GM23248 (cell line): ENCODE data around the gene NOTO. TPM values are rescaled to one million over a fixed set of nuclear protein-coding genes. Genes with fewer than 3 reads are reported as not detected.

Experiments used
- DNase-seq: peaks from one replicate; pipeline ENCODE4 v3.0.0-alpha.2; 2015
- H2AFZ ChIP-seq: fragments of 200-600 bp; sonication (generic); 2 replicates; pipeline ENCODE4 v1.6.1; 2016; ENCODE audit warnings: antibody characterized with exemption
- H3F3A ChIP-seq: fragments of 200-600 bp; sonication (generic); 2 replicates; pipeline ENCODE4 v1.6.1; 2016; ENCODE audit warnings: mild to moderate bottlenecking, antibody characterized with exemption, mixed run types; ENCODE audit not compliant: insufficient read depth
- H3K27ac ChIP-seq: fragments of 200-600 bp; sonication (generic); 2 replicates; pipeline ENCODE4 v1.5.1; 2016; ENCODE audit warnings: mild to moderate bottlenecking
- H3K27me3 ChIP-seq: fragments of 200-600 bp; sonication (generic); replicated peaks from 2 replicates; pipeline ENCODE4 v1.6.1; 2016; ENCODE audit warnings: mild to moderate bottlenecking; ENCODE audit not compliant: insufficient read depth
- H3K36me3 ChIP-seq: fragments of 200-600 bp; sonication (generic); 2 replicates; pipeline ENCODE4 v1.6.1; 2016; ENCODE audit warnings: low read depth, mild to moderate bottlenecking
- H3K4me1 ChIP-seq: fragments of 200-600 bp; sonication (generic); 2 replicates; pipeline ENCODE4 v1.6.1; 2016; ENCODE audit warnings: mild to moderate bottlenecking; ENCODE audit not compliant: insufficient read depth
- H3K4me2 ChIP-seq: fragments of 200-600 bp; sonication (generic); one replicate; pipeline ENCODE4 v1.6.1; 2016; ENCODE audit warnings: mild to moderate bottlenecking; ENCODE audit not compliant: unreplicated experiment
- H3K4me3 ChIP-seq: fragments of 200-600 bp; sonication (generic); 2 replicates; pipeline ENCODE4 v1.5.1; 2016; ENCODE audit warnings: mild to moderate bottlenecking
- H3K79me2 ChIP-seq: fragments of 200-600 bp; sonication (generic); 2 replicates; pipeline ENCODE4 v1.6.1; 2016; ENCODE audit warnings: mild to moderate bottlenecking; ENCODE audit not compliant: insufficient read depth
- H3K9ac ChIP-seq: fragments of 200-600 bp; sonication (generic); 2 replicates; pipeline ENCODE4 v1.6.1; 2016; ENCODE audit warnings: mild to moderate bottlenecking
- H3K9me2 ChIP-seq: fragments of 200-600 bp; sonication (generic); 2 replicates; pipeline ENCODE4 v1.6.1; 2016; ENCODE audit warnings: mixed run types, mild to moderate bottlenecking, moderate library complexity; ENCODE audit not compliant: insufficient read depth
- H3K9me3 ChIP-seq: fragments of 200-600 bp; sonication (generic); one replicate; pipeline ENCODE4 v1.6.1; 2017; ENCODE audit warnings: low read depth
- H4K20me1 ChIP-seq: fragments of 200-600 bp; sonication (generic); 2 replicates; pipeline ENCODE4 v1.6.0; 2016; ENCODE audit not compliant: insufficient read depth
- EZH2 ChIP-seq: fragments of 200-600 bp; sonication (generic); IDR thresholded peaks from 2 replicates; pipeline ENCODE4 v1.6.1; 2018; ENCODE audit warnings: antibody characterized with exemption, mild to moderate bottlenecking; ENCODE audit not compliant: insufficient read depth, poor library complexity, severe bottlenecking
- EZH2phosphoT487 ChIP-seq: fragments of 200-600 bp; sonication (generic); IDR thresholded peaks from 2 replicates; pipeline ENCODE4 v1.6.1; 2018; ENCODE audit warnings: antibody characterized with exemption, moderate library complexity, mild to moderate bottlenecking, low read depth; ENCODE audit not compliant: insufficient read depth
- WGBS, 2 experiments: methylation state at CpG; one replicate each; pipeline ENCODE4 v1.1.6; 2015 to 2017; ENCODE audit warnings: low lambda C conversion rate in 2 of 2, low coverage in 1 of 2; ENCODE audit errors: missing lambda C conversion rate in 2 of 2; 5-methylcytosine and 5-hydroxymethylcytosine counted together
- in situ Hi-C: fragments of 300-500 bp; cut with MboI; formaldehyde crosslinking; loops from 2 replicates; pipeline ENCODE4 v1.15.0; 2020
- polyA plus RNA-seq: library from polyadenylated mRNA; unstranded; fragments of >200 nt; fragmentation: Nextera tagmentation; extraction: Ambion mirVana; gene quantifications from 2 replicates; pipeline ENCODE4 v1.2.1, GENCODE V29; 2016
- total RNA-seq: library from RNA; depleted of rRNA; stranded (reverse); fragments of >200 nt; shearing (Covaris generic); gene quantifications from 2 replicates; pipeline ENCODE4 v1.2.3, GENCODE V29; 2014

NOTO gene
- total and polyA plus RNA-seq, 2 experiments from 2014 or later = not detected

DNA sequence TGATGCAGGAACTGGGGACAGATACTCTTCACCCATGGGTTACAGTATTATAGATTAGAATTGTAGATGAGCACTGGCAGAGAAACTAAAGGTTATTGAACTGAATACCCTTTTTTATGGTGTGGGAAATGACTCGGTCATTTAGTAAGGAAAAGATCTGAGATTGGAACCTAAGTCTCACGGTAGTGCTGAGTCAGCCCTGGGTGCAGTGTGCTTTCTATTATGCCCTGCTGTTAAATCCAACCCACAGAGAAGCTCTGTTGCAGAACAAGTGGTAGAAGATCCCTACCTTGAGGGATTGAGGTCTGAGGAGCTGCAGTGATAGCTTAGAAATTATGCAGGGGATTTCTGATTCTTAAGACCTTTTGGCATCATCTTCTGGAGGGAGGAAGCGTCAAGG is 44.5 kb downstream of the NOTO start:
- TF ChIP-seq EZH2phosphoT487 = no peak
- TF ChIP-seq EZH2 = no peak
- H2AFZ ChIP-seq = no peak overlapping the region
- no peaks in the 10 kb centered on the region for H3K9me3 ChIP-seq
- H4K20me1 ChIP-seq = peaks cover 7% of the 10 kb centered on the region
- H3K4me3 ChIP-seq = no peak overlapping the region
- H3K9me2 ChIP-seq = no peaks in the 10 kb centered on the region
- H3K4me2 ChIP-seq = no peak overlapping the region
- peaks cover 75% of the 10 kb centered on the region for H3K36me3 ChIP-seq
- H3K4me1 ChIP-seq = peaks cover 11% of the 10 kb centered on the region
- no peak overlapping the region for H3K27ac ChIP-seq
- WGBS, 2 experiments = 65 to 67% methylated on average over 3 of the region's 3 CpGs
- in situ Hi-C loops = no loop called here
- no peak overlapping the region for H3K9ac ChIP-seq
- peaks cover 13% of the 10 kb centered on the region; the same call in 1 of the 2 replicates for H3F3A ChIP-seq
- H3K79me2 ChIP-seq = peaks cover 51% of the 10 kb centered on the region
- DNase-seq = peak; percentile 22
- H3K27me3 ChIP-seq = no peaks in the 10 kb centered on the region

DNA sequence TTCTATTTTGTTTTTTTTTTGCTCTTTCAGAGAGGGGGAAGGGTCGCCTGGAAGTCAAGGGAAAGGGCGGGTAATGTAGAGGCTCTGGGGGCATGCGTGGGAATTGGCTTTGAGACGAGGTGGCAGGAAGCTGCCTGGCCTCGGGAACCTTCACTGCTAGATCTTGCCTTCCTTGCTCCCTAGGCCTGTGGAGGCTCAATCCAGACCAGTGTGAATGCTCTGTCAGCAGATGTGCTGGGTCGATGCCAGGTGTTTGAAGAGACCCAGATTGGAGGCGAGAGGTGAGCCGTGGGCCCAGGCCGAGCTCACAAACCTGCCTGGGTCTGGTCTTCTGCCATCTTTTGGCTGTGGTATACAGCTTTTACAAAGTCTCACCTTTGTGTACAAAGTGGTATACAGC is 47.3 kb downstream of the NOTO start:
- Histone ChIP-seq H4K20me1 (peaks cover 7% of the 10 kb centered on the region; the same call in 1 of the 2 replicates), H3K4me2 (no peak overlapping the region), H3K4me3 (no peak overlapping the region), H3K4me1 (no peaks in the 10 kb centered on the region), H3K27ac (no peak overlapping the region), H3F3A (peaks cover 1% of the 10 kb centered on the region), H2AFZ (no peak overlapping the region), H3K9me2 (no peaks in the 10 kb centered on the region), H3K79me2 (peaks cover 25% of the 10 kb centered on the region), H3K9me3 (no peaks in the 10 kb centered on the region), H3K27me3 (no peaks in the 10 kb centered on the region), H3K9ac (no peak overlapping the region), H3K36me3 (peaks cover 77% of the 10 kb centered on the region)
- WGBS, 2 experiments = 62 to 63% methylated on average over 9 of the region's 9 CpGs
- no peak for DNase-seq
- TF ChIP-seq EZH2phosphoT487 (no peak), EZH2 (no peak)
- in situ Hi-C loops = no loop called here

DNA sequence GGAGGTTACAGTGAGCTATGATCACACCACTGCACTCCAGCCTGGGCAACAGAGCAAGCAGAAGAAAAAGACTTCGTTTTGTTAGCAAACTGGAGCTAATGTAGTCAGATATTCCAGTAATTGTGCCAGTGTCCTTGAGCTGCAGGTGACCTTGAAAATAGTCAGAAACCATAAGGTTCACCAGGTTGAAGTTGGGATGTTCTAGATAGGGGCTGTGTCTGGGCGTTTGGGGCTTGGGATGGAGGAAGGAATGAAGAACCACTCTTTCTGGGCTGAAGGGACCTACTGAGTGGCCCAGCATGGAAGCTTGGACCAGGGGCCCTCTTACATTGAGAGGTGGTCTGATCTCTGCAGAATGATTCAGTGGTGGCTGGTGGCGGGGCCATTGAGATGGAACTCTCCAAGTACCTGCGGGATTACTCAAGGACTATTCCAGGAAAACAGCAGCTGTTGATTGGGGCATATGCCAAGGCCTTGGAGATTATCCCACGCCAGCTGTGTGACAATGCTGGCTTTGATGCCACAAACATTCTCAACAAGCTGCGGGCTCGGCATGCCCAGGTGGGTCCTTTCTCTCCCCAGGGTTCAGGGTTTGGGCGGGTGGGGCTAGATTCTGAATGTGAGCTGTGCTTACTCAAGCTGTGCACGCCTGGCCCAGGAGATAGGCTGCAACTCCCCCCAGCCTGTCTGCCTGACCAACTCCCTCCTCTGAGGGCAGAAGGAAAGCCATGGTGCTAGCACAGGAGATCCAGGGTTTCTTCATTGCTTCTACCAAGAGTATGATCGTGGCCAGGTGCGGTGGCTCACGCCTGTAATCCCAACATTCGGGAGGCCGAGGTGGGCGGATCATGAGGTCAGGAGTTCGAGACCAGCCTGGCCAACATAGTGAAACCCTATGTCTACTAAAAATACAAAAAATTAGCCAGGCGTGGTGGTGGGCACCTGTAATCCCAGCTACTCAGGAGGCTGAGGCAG is 48.8 kb downstream of the NOTO start:
- WGBS, 2 experiments = 90% methylated on average over 16 to 17 of the region's 17 CpGs
- TF ChIP-seq EZH2 (no peak), EZH2phosphoT487 (no peak)
- H3K27me3 ChIP-seq = no peaks in the 10 kb centered on the region
- H3K36me3 ChIP-seq = peaks cover 62% of the 10 kb centered on the region
- in situ Hi-C loops = no loop called here
- no peaks in the 10 kb centered on the region for H3K4me1 ChIP-seq
- DNase-seq = no peak
- peaks cover 7% of the 10 kb centered on the region; the same call in 1 of the 2 replicates for H4K20me1 ChIP-seq
- H3K9ac ChIP-seq = no peak overlapping the region
- H2AFZ ChIP-seq = no peak overlapping the region
- H3K9me3 ChIP-seq = no peaks in the 10 kb centered on the region
- H3K4me3 ChIP-seq = no peak overlapping the region
- no peak overlapping the region for H3K27ac ChIP-seq
- H3K4me2 ChIP-seq = no peak overlapping the region
- H3F3A ChIP-seq = no peaks in the 10 kb centered on the region; the same call in 1 of the 2 replicates
- no peaks in the 10 kb centered on the region for H3K9me2 ChIP-seq
- peaks cover 12% of the 10 kb centered on the region for H3K79me2 ChIP-seq

DNA sequence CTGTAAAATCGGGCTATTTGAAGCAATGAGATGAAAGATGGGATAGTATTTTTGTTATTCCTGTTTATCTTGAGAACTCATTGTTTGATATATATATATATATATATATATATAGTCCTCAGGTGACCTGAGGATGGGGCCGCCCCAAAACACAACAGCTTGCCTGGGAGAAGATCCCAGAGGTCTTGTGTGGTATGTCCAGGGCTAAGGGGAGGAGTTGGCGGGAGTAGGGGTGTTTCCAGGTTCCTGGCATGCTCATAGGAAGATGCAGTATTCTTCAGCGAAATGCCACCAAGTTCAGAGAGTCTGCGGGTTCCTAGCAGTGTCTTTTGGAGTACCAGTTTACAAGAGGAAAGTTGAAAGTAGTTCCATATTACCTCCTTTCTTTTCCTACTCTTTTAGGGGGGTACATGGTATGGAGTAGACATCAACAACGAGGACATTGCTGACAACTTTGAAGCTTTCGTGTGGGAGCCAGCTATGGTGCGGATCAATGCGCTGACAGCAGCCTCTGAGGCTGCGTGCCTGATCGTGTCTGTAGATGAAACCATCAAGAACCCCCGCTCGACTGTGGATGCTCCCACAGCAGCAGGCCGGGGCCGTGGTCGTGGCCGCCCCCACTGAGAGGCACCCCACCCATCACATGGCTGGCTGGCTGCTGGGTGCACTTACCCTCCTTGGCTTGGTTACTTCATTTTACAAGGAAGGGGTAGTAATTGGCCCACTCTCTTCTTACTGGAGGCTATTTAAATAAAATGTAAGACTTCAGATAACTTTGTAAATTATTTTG is 50.1 kb downstream of the NOTO start:
- Histone ChIP-seq H4K20me1 (no peaks in the 10 kb centered on the region), H3K4me1 (no peaks in the 10 kb centered on the region), H3K4me2 (no peak overlapping the region), H3K27me3 (no peaks in the 10 kb centered on the region), H3F3A (no peaks in the 10 kb centered on the region; the same call in 1 of the 2 replicates), H3K79me2 (peaks cover 2% of the 10 kb centered on the region; the same call in 1 of the 2 replicates), H3K27ac (no peak overlapping the region), H3K4me3 (no peak overlapping the region), H3K9me3 (no peaks in the 10 kb centered on the region), H2AFZ (no peak overlapping the region), H3K36me3 (peaks cover 50% of the 10 kb centered on the region), H3K9me2 (no peaks in the 10 kb centered on the region), H3K9ac (no peak overlapping the region)
- no peak for DNase-seq
- WGBS, 2 experiments = 77 to 78% methylated on average over 17 of the region's 17 CpGs
- TF ChIP-seq EZH2 (no peak), EZH2phosphoT487 (no peak)
- in situ Hi-C loops = no loop called here
